Activated T-cell treated with anti-CD3 and anti-CD28 coated beads, Interleukin-2, amount 50 U/mL, for 72 hours (primary cell): ENCODE results near the gene DCLK2. TPM values are rescaled to one million over a fixed set of nuclear protein-coding genes. Genes with fewer than 3 reads are reported as not detected.

Experiments used
- ATAC-seq, 2 donors: fragments of 150-1000 bp; cut with Tn5 transposase; replicated peaks in 1 of 2; 2 replicates each; pipeline ENCODE4 v1.10.0; 2021; ENCODE audit warnings: moderate library complexity in 2 of 2, mild to moderate bottlenecking in 1 of 2
- DNase-seq, 2 donors: peaks; one replicate each; pipeline ENCODE4 v3.0.0; 2021 to 2022; ENCODE audit warnings: mixed read lengths in 1 of 2
- H3K27ac Mint-ChIP-seq: one replicate; pipeline ENCODE4 v1.8.0; 2022; ENCODE audit warnings: mild to moderate bottlenecking, moderate library complexity, mixed read lengths
- H3K27me3 Mint-ChIP-seq: one replicate; pipeline ENCODE4 v1.8.0; 2022; ENCODE audit warnings: low read depth, mixed read lengths
- H3K36me3 Mint-ChIP-seq, 2 donors: one replicate each; pipeline ENCODE4 v1.8.0; 2022; ENCODE audit warnings: mixed read lengths in 2 of 2, mild to moderate bottlenecking in 1 of 2; ENCODE audit not compliant: insufficient read depth in 2 of 2
- H3K4me1 Mint-ChIP-seq: one replicate; pipeline ENCODE4 v1.8.0; 2022; ENCODE audit warnings: low read depth, mixed read lengths
- H3K4me3 Mint-ChIP-seq, 2 donors: one replicate each; pipeline ENCODE4 v1.8.0; 2022; ENCODE audit warnings: mild to moderate bottlenecking in 2 of 2, mixed read lengths in 2 of 2, moderate library complexity in 2 of 2
- H3K9me3 Mint-ChIP-seq, 2 donors: one replicate each; pipeline ENCODE4 v1.8.0; 2022; ENCODE audit warnings: mixed read lengths in 2 of 2
- total RNA-seq, 2 donors: library from RNA; stranded (reverse); gene quantifications; one replicate each; pipeline ENCODE4 v1.2.3, GENCODE V29; 2022

DCLK2 gene
- total RNA-seq, 2 donors from 2014 or later = 0.12 to 0.46 TPM

DNA sequence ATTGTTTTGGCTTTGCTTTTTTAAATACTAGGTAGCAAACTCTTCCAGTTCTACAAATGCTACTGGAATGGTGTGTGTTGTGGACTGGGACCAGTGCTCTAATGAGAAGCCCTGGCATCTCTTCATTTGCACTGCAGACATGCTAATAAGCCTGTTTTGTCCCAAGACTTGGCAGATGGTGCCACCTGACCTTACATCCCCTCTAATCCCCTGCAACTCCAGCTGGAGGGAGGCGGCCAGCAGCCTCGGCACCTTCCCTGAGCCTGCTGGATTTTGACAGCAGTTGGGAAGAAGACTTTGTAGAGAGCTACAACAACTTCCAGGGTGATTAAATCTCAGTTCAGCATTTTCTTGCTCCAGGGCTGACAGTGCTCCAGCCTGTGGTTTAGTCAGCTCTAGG, 200.0 kb downstream of the DCLK2 start:
- no peak for ATAC-seq
- Mint-ChIP-seq H3K9me3 (peaks cover 2 to 3% of the 10 kb centered on the region in 2 donors), H3K27ac (no peak overlapping the region), H3K36me3 (peaks cover 13 to 36% of the 10 kb centered on the region in 2 donors), H3K4me3 (no peak overlapping the region), H3K4me1 (no peaks in the 10 kb centered on the region), H3K27me3 (no peaks in the 10 kb centered on the region)
- DNase-seq = no peak

DNA sequence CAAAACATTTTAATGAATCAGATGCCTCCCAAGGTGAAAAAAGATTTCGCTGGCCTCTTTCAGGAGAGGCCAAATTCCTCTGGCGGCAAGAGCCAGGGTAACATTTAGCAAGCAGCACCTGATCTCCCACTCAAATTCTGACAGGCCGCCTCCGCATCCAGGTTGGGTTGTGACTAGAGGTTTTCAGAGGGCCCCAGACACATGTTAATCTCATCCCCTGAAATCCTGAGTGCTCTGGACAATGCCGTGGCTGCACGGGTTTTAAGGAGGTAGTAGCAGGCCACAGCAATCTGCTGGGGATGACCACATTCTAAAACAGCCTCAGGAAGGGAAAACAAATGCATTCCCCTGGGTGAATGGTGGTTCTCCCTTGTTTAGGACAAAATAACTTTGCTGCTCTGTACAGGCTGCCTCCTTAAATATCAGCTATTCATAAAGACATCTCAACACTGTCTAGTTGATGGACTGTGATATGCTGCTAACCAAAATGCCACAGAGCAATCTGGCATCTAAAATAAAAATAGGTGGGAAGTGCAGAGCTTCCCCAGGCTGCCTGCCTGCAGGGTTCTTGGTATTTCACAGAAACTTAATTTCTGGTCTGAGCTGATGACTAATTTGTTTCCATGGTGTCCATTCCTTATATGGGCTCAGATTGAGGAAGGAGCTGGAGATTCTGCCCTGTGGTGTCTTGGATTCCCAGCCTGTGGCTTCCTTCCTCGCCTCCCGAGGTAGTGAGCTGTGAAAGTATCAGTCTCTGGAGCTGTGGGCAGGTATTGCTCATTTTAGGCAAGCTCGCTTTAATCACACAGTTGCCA, 202.0 kb downstream of the DCLK2 start:
- ATAC-seq = no peak
- Mint-ChIP-seq H3K4me1 (peaks cover 5% of the 10 kb centered on the region), H3K36me3 (peaks cover 9 to 28% of the 10 kb centered on the region in 2 donors), H3K27ac (no peak overlapping the region), H3K27me3 (no peaks in the 10 kb centered on the region), H3K9me3 (peaks cover 2 to 3% of the 10 kb centered on the region in 2 donors), H3K4me3 (no peak overlapping the region)
- no peak for DNase-seq

GRCh38 chr4:150280975-150281374, 202.7 kb downstream of the DCLK2 start:
- H3K27ac Mint-ChIP-seq = no peak overlapping the region
- DNase-seq = no peak
- peaks cover 5% of the 10 kb centered on the region for H3K4me1 Mint-ChIP-seq
- peaks cover 2 to 3% of the 10 kb centered on the region in 2 donors for H3K9me3 Mint-ChIP-seq
- H3K36me3 Mint-ChIP-seq = peaks cover 8 to 27% of the 10 kb centered on the region in 2 donors
- no peak for ATAC-seq
- H3K27me3 Mint-ChIP-seq = no peaks in the 10 kb centered on the region
- no peak overlapping the region for H3K4me3 Mint-ChIP-seq

GRCh38 chr4:150283689-150284088, 205.4 kb downstream of the DCLK2 start:
- Mint-ChIP-seq H3K4me1 (peaks cover 5% of the 10 kb centered on the region), H3K4me3 (no peak overlapping the region), H3K9me3 (no peaks in the 10 kb centered on the region), H3K27me3 (no peaks in the 10 kb centered on the region), H3K27ac (peak overlapping the region; percentile 47), H3K36me3 (peaks cover 3 to 15% of the 10 kb centered on the region in 2 donors)
- DNase-seq (no peak), ATAC-seq (no peak)

DNA sequence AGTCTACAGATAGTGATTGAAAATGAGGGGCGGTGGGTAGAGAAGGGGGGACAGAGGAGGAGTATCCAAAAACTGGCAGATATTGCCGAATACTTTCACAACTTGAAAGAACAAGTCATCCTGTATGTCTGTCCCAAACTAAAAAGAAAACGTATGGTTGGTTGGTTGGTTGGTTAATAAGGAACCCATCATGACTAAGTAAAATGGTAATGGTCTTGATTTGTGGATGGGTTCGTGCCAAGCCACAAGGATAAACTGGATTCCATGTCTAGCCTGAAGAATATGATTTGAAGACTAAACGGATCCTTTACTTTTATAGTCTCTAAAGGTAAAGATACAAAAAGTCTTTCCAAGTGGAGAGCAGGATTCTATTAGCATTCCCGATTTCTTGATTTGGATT, 208.4 kb downstream of the DCLK2 start:
- peaks cover 5% of the 10 kb centered on the region for H3K4me1 Mint-ChIP-seq
- H3K36me3 Mint-ChIP-seq = peaks cover 2 to 7% of the 10 kb centered on the region in 2 donors
- DNase-seq = no peak
- no peak overlapping the region for H3K27ac Mint-ChIP-seq
- no peaks in the 10 kb centered on the region for H3K27me3 Mint-ChIP-seq
- H3K9me3 Mint-ChIP-seq = no peaks in the 10 kb centered on the region
- H3K4me3 Mint-ChIP-seq = no peak overlapping the region
- no peak for ATAC-seq

GRCh38 chr4:150289198-150289597, 211.0 kb downstream of the DCLK2 start:
- peaks cover 0 to 1% of the 10 kb centered on the region in 2 donors for H3K9me3 Mint-ChIP-seq
- no peaks in the 10 kb centered on the region for H3K4me1 Mint-ChIP-seq
- no peak for DNase-seq
- no peak overlapping the region for H3K4me3 Mint-ChIP-seq
- H3K27ac Mint-ChIP-seq = no peak overlapping the region
- ATAC-seq = no peak
- H3K36me3 Mint-ChIP-seq = peaks cover 2 to 3% of the 10 kb centered on the region in 2 donors
- no peaks in the 10 kb centered on the region for H3K27me3 Mint-ChIP-seq

- no peak overlapping the region for H3K4me3 Mint-ChIP-seq
- H3K27me3 Mint-ChIP-seq = no peaks in the 10 kb centered on the region
- peaks cover 2 to 3% of the 10 kb centered on the region in 2 donors for H3K36me3 Mint-ChIP-seq
- H3K4me1 Mint-ChIP-seq = no peaks in the 10 kb centered on the region
- ATAC-seq = no peak
- H3K9me3 Mint-ChIP-seq = peaks cover 0 to 1% of the 10 kb centered on the region in 2 donors
- no peak for DNase-seq
- no peak overlapping the region for H3K27ac Mint-ChIP-seq
These were observed 211.6 kb downstream of the DCLK2 start for GRCh38 chr4:150289881-150290280.

DNA sequence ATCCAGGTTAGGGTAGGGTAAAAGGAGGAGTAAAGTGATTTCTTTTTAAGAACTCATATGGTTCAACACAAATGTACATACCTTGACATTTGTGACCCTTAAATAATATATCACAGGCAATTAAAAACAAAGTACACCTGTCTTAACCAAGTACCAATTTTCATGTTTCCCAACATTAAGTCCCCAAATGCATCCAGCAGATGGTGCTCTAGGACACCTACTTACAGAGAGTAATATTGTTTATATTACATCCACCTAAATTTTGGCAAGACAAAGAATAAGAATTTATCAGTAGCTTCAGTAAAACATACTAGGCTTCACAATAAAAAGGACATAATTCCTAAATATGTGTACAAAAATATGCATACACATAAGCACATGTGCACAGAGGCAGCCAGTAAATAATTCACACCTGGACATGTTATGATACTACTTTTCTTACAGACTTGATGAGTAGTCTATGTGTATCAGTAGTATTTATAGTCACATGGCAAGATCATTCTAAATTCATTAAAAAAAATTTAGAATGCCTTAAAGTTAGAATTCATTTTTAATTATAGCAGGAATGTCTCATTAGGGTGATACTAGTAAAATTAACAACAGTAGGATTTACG, 219.7 kb downstream of the DCLK2 start:
- H3K36me3 Mint-ChIP-seq = peaks cover 0 to 2% of the 10 kb centered on the region in 2 donors
- no peak overlapping the region for H3K4me3 Mint-ChIP-seq
- H3K9me3 Mint-ChIP-seq = peaks cover 0 to 1% of the 10 kb centered on the region in 2 donors
- peak in 1 of 2 donors; percentile 49 for ATAC-seq
- H3K4me1 Mint-ChIP-seq = peaks cover 16% of the 10 kb centered on the region
- no peak overlapping the region for H3K27ac Mint-ChIP-seq
- no peaks in the 10 kb centered on the region for H3K27me3 Mint-ChIP-seq
- peak; percentile 36 to 37 for DNase-seq

- Mint-ChIP-seq H3K4me3 (no peak overlapping the region), H3K36me3 (peaks cover 0 to 2% of the 10 kb centered on the region in 2 donors), H3K27me3 (no peaks in the 10 kb centered on the region), H3K27ac (no peak overlapping the region), H3K4me1 (peaks cover 20% of the 10 kb centered on the region), H3K9me3 (peaks cover 0 to 2% of the 10 kb centered on the region in 2 donors)
- DNase-seq (no peak), ATAC-seq (no peak)
These were observed 221.6 kb downstream of the DCLK2 start for GRCh38 chr4:150299816-150300215.

- no peak overlapping the region for H3K4me3 Mint-ChIP-seq
- no peaks in the 10 kb centered on the region for H3K27me3 Mint-ChIP-seq
- peak overlapping the region; percentile 29 for H3K27ac Mint-ChIP-seq
- H3K4me1 Mint-ChIP-seq = peaks cover 24% of the 10 kb centered on the region
- H3K9me3 Mint-ChIP-seq = peaks cover 0 to 2% of the 10 kb centered on the region in 2 donors
- H3K36me3 Mint-ChIP-seq = peaks cover 0 to 2% of the 10 kb centered on the region in 2 donors
- DNase-seq (peak; percentile 29 to 51), ATAC-seq (peak; percentile 73)
These were observed 224.3 kb downstream of the DCLK2 start for GRCh38 chr4:150302553-150302952.

GRCh38 chr4:150305995-150306394, 227.8 kb downstream of the DCLK2 start:
- Mint-ChIP-seq H3K4me1 (peaks cover 20% of the 10 kb centered on the region), H3K9me3 (peaks cover 0 to 2% of the 10 kb centered on the region in 2 donors), H3K27me3 (no peaks in the 10 kb centered on the region), H3K4me3 (no peak overlapping the region), H3K27ac (no peak overlapping the region), H3K36me3 (peaks cover 0 to 3% of the 10 kb centered on the region in 2 donors)
- no peak for DNase-seq
- ATAC-seq = no peak

- peaks cover 15% of the 10 kb centered on the region for H3K4me1 Mint-ChIP-seq
- no peaks in the 10 kb centered on the region for H3K27me3 Mint-ChIP-seq
- ATAC-seq (no peak), DNase-seq (no peak)
- H3K4me3 Mint-ChIP-seq = no peak overlapping the region
- peaks cover 0 to 3% of the 10 kb centered on the region in 2 donors for H3K36me3 Mint-ChIP-seq
- H3K27ac Mint-ChIP-seq = no peak overlapping the region
- peaks cover 0 to 2% of the 10 kb centered on the region in 2 donors for H3K9me3 Mint-ChIP-seq
These were observed 228.5 kb downstream of the DCLK2 start for GRCh38 chr4:150306719-150307118.
